Measurements from ENCODE around the gene DDX5. TPM values are rescaled to one million over a fixed set of nuclear protein-coding genes. Genes with fewer than 3 reads are reported as not detected.

Gene DDX5
- polyA plus RNA-seq (2012; ENCODE audit: insufficient read length, low read depth): 353 TPM

DNA sequence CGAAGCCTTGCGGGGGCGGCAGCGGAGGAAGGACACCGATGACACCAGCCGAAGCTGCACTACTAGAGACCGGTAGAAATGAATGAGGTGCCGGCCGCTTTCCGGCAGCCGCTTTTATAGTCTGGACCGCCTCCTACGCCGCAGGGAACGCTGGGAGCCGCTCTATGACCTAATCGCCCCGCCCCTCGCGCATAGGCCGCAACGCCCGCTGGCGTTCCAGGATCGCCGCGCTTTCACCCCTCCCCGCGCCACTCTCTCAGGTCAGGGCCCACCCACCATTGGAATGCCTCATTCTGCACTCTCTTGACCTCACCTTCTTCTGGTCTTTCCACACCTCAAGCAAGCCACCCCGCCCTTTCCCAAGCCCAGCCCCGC lies at the start of gene DDX5:
Gene DDX5 (minus strand): TSS at position 89 of the 375 bp plus-strand sequence. CDS start 170 bp downstream, outside the sequence.
- TF ChIP-seq POLR2AphosphoS5 (IDR thresholded peaks at IDR 0.05; ENCODE audit: low read depth, low read length) (peak; percentile 100), TAF1 (IDR thresholded peaks at IDR 0.05; ENCODE audit: borderline replicate concordance, insufficient read depth, low read length) (peak; percentile 97), SIN3A (IDR thresholded peaks at IDR 0.05; ENCODE audit: borderline replicate concordance, insufficient read depth, low read length) (peak; percentile 96; the same call in 1 of the 2 replicates), FOXP2 (optimal IDR thresholded peaks at IDR 0.05; ENCODE audit: borderline replicate concordance, extremely low read depth, extremely low read length, insufficient read depth) (no peak)
- TF ChIP-seq, protein P1, sequence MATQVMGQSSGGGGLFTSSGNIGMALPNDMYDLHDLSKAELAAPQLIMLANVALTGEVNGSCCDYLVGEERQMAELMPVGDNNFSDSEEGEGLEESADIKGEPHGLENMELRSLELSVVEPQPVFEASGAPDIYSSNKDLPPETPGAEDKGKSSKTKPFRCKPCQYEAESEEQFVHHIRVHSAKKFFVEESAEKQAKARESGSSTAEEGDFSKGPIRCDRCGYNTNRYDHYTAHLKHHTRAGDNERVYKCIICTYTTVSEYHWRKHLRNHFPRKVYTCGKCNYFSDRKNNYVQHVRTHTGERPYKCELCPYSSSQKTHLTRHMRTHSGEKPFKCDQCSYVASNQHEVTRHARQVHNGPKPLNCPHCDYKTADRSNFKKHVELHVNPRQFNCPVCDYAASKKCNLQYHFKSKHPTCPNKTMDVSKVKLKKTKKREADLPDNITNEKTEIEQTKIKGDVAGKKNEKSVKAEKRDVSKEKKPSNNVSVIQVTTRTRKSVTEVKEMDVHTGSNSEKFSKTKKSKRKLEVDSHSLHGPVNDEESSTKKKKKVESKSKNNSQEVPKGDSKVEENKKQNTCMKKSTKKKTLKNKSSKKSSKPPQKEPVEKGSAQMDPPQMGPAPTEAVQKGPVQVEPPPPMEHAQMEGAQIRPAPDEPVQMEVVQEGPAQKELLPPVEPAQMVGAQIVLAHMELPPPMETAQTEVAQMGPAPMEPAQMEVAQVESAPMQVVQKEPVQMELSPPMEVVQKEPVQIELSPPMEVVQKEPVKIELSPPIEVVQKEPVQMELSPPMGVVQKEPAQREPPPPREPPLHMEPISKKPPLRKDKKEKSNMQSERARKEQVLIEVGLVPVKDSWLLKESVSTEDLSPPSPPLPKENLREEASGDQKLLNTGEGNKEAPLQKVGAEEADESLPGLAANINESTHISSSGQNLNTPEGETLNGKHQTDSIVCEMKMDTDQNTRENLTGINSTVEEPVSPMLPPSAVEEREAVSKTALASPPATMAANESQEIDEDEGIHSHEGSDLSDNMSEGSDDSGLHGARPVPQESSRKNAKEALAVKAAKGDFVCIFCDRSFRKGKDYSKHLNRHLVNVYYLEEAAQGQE (IDR thresholded peaks at IDR 0.05; ENCODE audit: insufficient read depth in 1 of 2, low read depth in 2 of 2, low read length in 2 of 2): peak; percentile 51 to 78; a peak in 2 of 4 replicates

DNA sequence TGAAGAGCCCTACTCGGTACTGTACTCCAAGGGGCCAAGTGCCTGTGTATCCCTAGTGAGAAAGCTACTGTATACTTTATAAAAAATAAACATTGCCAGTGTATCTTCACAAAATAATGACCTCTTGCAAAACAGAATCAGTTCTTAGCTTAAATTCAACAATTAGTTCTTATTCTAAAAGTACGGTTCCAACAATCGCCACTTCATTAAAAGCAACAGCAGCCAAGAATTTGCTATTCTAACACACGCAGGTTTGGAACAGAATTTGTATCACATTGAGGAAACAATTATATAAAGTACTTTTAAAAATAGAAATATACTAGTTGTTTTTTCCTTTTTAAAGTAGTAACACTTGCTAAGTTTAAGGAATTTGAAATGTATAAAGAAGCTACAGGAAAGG lies 49.2 kb upstream of the DDX5 start:
- TF ChIP-seq TAF1 (IDR thresholded peaks at IDR 0.05; ENCODE audit: borderline replicate concordance, insufficient read depth, low read length) (no peak), POLR2AphosphoS5 (IDR thresholded peaks at IDR 0.05; ENCODE audit: low read depth, low read length) (no peak), SIN3A (IDR thresholded peaks at IDR 0.05; ENCODE audit: borderline replicate concordance, insufficient read depth, low read length) (no peak), FOXP2 (optimal IDR thresholded peaks at IDR 0.05; ENCODE audit: borderline replicate concordance, extremely low read depth, extremely low read length, insufficient read depth) (no peak)
- TF ChIP-seq, protein P1 (IDR thresholded peaks at IDR 0.05; ENCODE audit: insufficient read depth in 1 of 2, low read depth in 2 of 2, low read length in 2 of 2): no peak

- TF ChIP-seq FOXP2 (optimal IDR thresholded peaks at IDR 0.05; ENCODE audit: borderline replicate concordance, extremely low read depth, extremely low read length, insufficient read depth): no peak
- no peak for TF ChIP-seq SIN3A (IDR thresholded peaks at IDR 0.05; ENCODE audit: borderline replicate concordance, insufficient read depth, low read length)
- TF ChIP-seq TAF1 (IDR thresholded peaks at IDR 0.05; ENCODE audit: borderline replicate concordance, insufficient read depth, low read length): no peak
- TF ChIP-seq, protein P1 (IDR thresholded peaks at IDR 0.05; ENCODE audit: insufficient read depth in 1 of 2, low read depth in 2 of 2, low read length in 2 of 2): no peak
Observed at GRCh38 chr17:64554028-64554637, 48.0 kb upstream of the DDX5 start.

DNA sequence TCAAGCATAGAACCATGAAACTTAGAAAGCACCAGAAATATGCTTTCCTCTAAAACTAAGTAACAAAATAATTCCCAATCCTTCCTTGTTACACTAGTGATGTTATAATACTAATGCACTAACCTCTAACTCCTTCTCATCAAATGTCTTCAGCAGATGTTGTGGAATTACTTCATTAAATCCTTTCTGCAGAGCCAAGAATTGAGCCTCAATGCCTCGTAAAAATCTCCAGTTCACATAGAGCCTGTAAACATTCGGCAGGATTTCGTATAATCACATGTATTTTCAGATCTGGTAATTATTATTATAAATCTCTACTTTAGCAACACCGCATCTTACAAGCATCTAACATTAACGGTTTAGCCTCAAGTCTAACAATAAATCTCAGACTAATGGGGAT lies 45.4 kb upstream of the DDX5 start:
- TF ChIP-seq FOXP2 (optimal IDR thresholded peaks at IDR 0.05; ENCODE audit: borderline replicate concordance, extremely low read depth, extremely low read length, insufficient read depth) (no peak), SIN3A (IDR thresholded peaks at IDR 0.05; ENCODE audit: borderline replicate concordance, insufficient read depth, low read length) (no peak), POLR2AphosphoS5 (IDR thresholded peaks at IDR 0.05; ENCODE audit: low read depth, low read length) (no peak)
- TF ChIP-seq, protein P1 (IDR thresholded peaks at IDR 0.05; ENCODE audit: insufficient read depth in 1 of 2, low read depth in 2 of 2, low read length in 2 of 2): no peak

Data from PFSK-1 (cell line).